GM19239 (cell line): ENCODE data around the gene PCYT1A.
"Not testable (repeated sequence)": the region's sequence is repeated elsewhere in the genome, so short reads cannot be mapped to it uniquely, and the experiment has no call there.

Source experiments
- DNase-seq: peaks from one replicate; pipeline ENCODE4 v3.0.0; 2011; ENCODE audit warnings: low spot score; ENCODE audit not compliant: insufficient read length
- FAIRE-seq: peaks from 2 replicates; lab custom pipeline; 2011; peaks lifted over from hg19 to GRCh38; lab: Jason Lieb, UNC

PCYT1A gene

GRCh38 chr3:196292286-196292923, 4.9 kb upstream of the PCYT1A start:
- FAIRE-seq (peak; percentile 31), DNase-seq (no peak)

- FAIRE-seq (no peak), DNase-seq (no peak)
Observed at GRCh38 chr3:196288141-196288460, 575 bp upstream of the PCYT1A start.

- FAIRE-seq = no peak
Observed at GRCh38 chr3:196287090-196287439, 461 bp downstream of the PCYT1A start.

GRCh38 chr3:196284396-196284795, 3.1 kb downstream of the PCYT1A start:
- FAIRE-seq (no peak), DNase-seq (no peak)

More at GRCh38 chr3:196287090-196287439, 461 bp downstream of the PCYT1A start:
- peak; percentile 9 for DNase-seq

- no peak for FAIRE-seq
- no peak for DNase-seq
Observed at GRCh38 chr3:196281962-196282361, 5.6 kb downstream of the PCYT1A start.

GRCh38 chr3:196280689-196281440, 6.7 kb downstream of the PCYT1A start:
- FAIRE-seq = peak; percentile 39
- DNase-seq = peak; percentile 20

GRCh38 chr3:196275126-196275525, 12.4 kb downstream of the PCYT1A start:
- FAIRE-seq = no peak
- DNase-seq = no peak

- FAIRE-seq = peak; percentile 91
Observed at GRCh38 chr3:196274585-196274984, 12.9 kb downstream of the PCYT1A start.

GRCh38 chr3:196273655-196274054, 13.9 kb downstream of the PCYT1A start:
- FAIRE-seq = no peak

More at GRCh38 chr3:196274585-196274984, 12.9 kb downstream of the PCYT1A start:
- peak; percentile 64 for DNase-seq

GRCh38 chr3:196272826-196273225, 14.7 kb downstream of the PCYT1A start:
- FAIRE-seq (no peak), DNase-seq (no peak)

More at GRCh38 chr3:196273655-196274054, 13.9 kb downstream of the PCYT1A start:
- DNase-seq = no peak

GRCh38 chr3:196270499-196270898, 17.0 kb downstream of the PCYT1A start:
- DNase-seq = no peak
- FAIRE-seq = no peak

GRCh38 chr3:196268284-196269163, 19.0 kb downstream of the PCYT1A start:
- FAIRE-seq (no peak), DNase-seq (no peak)

GRCh38 chr3:196263819-196264218, 23.7 kb downstream of the PCYT1A start:
- no peak for FAIRE-seq
- no peak for DNase-seq

- FAIRE-seq (no peak), DNase-seq (no peak)
Observed at GRCh38 chr3:196260784-196261183, 26.7 kb downstream of the PCYT1A start.

- no peak for FAIRE-seq
Observed at GRCh38 chr3:196255776-196256175, 31.8 kb downstream of the PCYT1A start.

GRCh38 chr3:196254376-196255283, 32.9 kb downstream of the PCYT1A start:
- DNase-seq (no peak), FAIRE-seq (no peak)

More at GRCh38 chr3:196255776-196256175, 31.8 kb downstream of the PCYT1A start:
- no peak for DNase-seq

- no peak for FAIRE-seq
- DNase-seq = no peak
Observed at GRCh38 chr3:196251918-196252317, 35.6 kb downstream of the PCYT1A start.

GRCh38 chr3:196246612-196247308, 40.8 kb downstream of the PCYT1A start:
- FAIRE-seq = no peak
- DNase-seq = no peak

GRCh38 chr3:196244166-196244565, 43.4 kb downstream of the PCYT1A start:
- not testable (repeated sequence) for DNase-seq, FAIRE-seq
